Right lobe of liver (tissue), 4 donors: ENCODE measurements around the gene AMDHD1.

Experiments
- CTCF ChIP-seq, 4 donors: fragments of 200-600 bp in 3 of 4; fragments of 450-650 bp in 1 of 4; IDR thresholded peaks; one replicate each; pipeline versions ENCODE4 v1.5.1 to v1.8.0; 2016 to 2022; ENCODE audit warnings: antibody characterized with exemption in 4 of 4, mild to moderate bottlenecking in 2 of 4
- POLR2A ChIP-seq: fragments of 450-650 bp; IDR thresholded peaks from one replicate; pipeline ENCODE4 v1.6.1; 2017; ENCODE audit warnings: antibody characterized with exemption, mild to moderate bottlenecking
- donor health status: DM: no; HTN: no; CAD: no.
- donor health status: DM: no; HTN: no; CAD: no.
- donor health status: DM: no; HTN: yes; CAD: no.

GRCh38 chr12:95959107-95959506 is 16.0 kb downstream of the AMDHD1 start:
- peak in 2 of 4 donors; percentile 15 to 21 for TF ChIP-seq CTCF (IDR thresholded peaks at IDR 0.05)
- TF ChIP-seq POLR2A, result no peak
